Stimulated activated CD4-positive, alpha-beta T cell treated with anti-CD3 and anti-CD28 coated beads, TNF-alpha, amount 100 ng/mL, for 24 hours (primary cell): ENCODE results near the gene DNLZ.
"Not testable (repeated sequence)": the region's sequence is repeated elsewhere in the genome, so short reads cannot be mapped to it uniquely, and the experiment has no call there.

ENCODE experiments used
- DNase-seq, 3 experiments: peaks; one replicate each; pipeline ENCODE4 v3.0.0-alpha.2; 2020; ENCODE audit warnings: low read depth in 3 of 3

DNLZ gene

DNA sequence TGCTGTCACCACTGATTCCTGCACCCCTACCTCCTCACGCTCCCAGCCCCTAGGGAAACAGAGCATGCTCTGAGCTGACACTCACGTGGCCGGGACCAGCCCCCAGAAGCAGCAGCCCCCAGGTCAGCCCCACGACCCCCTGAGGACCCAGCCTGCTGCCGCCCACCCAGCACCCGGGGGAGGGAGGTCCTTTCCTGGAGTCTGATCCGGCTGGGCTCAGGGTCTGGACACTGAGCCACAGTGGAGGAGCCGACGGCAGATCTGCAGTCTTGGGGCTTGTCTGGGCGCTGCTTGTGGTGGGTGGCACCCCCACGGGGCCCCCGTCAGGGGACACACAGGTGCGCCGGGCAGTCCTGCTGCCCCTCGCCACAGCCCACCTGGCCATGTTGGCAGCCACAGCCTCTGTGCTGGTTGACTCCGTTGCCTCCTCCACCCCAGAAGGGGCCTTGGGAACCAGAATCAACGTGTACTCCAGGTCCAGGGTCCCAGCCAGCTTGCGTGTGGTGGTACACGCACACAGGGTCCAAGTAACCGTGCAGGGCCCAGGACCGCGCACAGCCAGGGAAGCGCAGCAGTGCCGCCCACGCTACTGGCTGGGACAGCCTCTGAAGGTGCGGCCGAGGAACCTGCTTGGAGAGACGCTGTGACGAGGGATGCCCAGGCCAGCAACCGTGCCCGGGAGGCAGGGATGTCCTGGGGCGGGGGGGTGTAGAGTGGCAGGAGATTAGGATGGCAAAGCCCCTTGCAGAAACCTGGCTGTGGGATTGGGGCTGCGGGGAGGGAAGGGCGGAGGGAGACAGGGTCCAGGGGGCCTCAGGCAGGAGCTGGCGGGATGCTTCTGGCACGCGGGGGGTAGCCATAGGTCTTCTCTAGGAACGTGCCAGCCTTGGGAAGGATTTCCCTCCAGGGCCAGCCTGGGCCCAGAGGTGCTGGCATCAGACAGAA lies 3.5 kb downstream of the DNLZ start:
- DNase-seq, result no peak

DNA sequence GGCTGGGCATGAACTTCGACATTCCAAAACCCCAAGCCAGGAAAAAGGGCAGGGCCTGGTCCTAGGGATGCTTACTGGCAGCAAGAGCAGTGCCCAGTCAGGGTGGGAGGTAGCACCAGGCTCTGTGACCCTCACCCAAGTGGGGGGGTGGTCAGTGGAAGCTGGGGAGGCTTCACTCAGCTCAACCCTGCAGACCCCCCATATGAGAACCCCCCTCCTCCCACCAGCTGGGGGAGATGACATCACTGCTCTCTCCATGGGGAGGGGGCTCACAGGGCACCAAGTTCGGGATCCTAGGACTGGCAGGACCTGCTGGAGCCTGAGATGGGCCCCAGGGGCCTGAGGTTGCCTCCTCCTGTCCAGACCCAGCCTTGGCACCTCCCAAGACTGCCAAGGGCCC lies 4.7 kb downstream of the DNLZ start:
- no peak for DNase-seq

DNA sequence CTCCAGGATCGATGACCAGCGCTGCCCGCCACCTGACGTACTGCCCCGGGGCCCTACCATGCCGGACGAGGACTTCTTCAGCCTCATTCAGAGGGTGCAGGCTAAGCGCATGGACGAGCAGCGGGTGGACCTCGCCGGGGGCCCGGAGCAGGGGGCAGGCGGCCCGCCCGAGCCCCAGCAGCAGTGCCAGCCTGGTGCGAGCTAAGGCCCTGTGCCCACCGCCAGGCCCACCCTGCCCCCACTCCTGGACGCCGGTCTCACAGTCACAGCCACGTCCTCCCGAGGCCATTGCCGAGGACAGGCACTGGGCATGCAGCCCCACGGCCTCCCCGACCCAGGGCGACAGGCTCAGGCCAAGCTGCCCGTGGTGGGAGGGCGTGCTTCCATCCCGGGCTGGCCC lies 5.5 kb downstream of the DNLZ start:
- DNase-seq, result no peak

GRCh38 chr9:136357202-136357725 lies 6.3 kb downstream of the DNLZ start:
- no peak for DNase-seq

DNA sequence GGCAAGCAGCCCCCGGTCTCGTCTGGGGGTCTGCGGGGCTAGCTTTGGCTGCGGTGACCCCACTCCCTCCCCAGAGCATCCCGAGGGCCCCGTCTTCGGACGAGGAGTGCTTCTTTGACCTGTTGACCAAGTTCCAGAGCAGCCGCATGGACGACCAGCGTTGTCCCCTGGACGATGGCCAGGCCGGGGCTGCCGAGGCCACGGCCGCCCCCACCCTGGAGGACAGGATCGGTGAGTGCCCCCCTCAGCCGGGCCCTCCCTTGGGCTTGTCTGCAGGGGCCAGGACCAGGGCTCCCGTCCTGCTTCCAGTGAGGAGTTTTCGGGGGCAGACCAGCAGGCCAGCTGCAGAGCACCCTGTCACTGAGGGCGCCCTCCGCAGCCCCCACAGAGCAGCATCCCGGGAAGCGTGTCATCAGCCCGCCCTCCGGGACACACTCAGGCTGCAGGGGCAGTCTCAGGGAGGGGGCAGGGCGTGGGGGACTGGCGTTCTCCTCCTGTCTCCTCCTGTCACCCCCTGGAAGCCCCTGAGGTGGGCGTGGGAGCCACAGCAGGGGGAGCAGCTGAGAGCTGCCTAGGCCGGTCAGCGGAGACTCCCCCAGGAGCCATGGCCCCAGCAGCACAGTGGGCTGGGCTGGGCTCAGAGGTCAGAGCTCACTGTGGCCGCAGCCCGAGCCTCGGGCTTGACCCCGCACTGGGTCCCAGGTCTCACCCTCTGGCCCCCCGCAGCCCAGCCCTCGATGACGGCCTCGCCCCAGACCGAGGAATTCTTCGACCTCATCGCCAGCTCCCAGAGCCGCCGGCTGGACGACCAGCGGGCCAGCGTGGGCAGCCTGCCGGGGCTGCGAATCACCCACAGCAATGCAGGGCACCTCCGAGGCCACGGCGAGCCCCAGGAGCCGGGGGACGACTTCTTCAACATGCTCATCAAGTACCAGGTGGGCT lies 7.7 kb downstream of the DNLZ start:
- no peak for DNase-seq

DNA sequence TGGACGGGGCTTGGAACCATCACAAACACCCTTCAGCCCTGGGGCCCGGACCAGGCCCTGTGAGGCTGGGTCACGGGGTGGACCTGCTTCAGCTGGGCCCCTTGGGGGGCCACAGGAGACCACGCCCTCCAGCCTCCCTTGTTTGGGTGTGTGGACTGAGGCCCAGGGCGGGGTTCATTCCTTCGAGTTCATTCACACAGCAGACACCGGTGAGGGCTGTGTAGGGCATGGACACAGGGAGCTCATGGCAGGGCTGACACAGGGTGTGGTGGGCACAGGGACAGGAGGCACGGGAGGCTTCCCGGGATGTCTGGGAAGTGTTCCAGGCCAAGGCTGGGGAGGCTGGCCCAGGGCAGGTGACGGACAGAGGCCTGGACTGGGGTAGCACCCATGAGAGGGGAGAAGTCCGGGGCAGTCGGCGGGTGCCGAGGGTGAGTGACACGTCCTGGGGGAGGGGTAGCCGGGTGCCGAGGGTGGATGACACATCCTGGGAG lies 8.9 kb downstream of the DNLZ start:
- DNase-seq, result no peak

GRCh38 chr9:136353757-136354488 lies 9.6 kb downstream of the DNLZ start:
- no peak for DNase-seq

- DNase-seq, result no peak
Observed at GRCh38 chr9:136353088-136353487, 10.5 kb downstream of the DNLZ start.

DNA sequence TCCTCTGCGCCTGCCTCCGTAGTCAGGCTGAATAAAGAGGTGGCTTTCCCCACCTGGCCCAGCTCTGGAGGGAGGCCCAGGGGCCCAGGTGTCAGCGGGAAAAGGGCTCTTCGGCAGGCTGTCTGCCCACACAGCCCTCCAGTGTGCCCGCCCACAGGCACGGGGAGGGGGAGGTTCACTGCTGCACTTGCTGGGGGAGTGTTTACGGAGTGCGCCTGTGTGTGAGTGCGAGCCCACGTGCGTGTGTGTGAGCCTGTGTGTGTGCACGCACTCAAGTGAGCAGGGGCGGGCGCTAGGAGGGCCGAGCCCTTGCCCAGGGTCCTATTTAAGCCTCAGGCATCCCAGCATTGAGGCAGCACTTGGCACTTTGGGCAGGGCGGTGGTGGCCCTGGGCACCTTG lies 10.9 kb downstream of the DNLZ start:
- DNase-seq, result no peak

DNA sequence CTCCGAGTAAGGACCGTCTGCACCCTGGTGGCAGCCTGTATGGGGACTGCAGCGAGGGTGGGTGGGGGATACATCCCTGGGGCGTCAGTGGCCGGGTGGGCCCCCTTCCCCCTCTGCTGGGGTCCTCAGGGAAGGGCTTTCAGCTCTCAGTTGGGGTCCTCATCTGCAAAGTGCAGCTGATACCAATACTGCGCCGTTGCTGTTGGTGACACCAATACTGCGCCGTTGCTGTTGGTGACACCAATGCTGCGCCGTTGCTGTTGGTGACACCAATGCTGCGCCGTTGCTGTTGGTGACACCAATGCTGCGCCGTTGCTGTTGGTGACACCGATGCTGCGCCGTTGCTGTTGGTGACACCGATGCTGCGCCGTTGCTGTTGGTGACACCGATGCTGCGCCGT lies 11.7 kb downstream of the DNLZ start:
- DNase-seq, result not testable (repeated sequence)

DNA sequence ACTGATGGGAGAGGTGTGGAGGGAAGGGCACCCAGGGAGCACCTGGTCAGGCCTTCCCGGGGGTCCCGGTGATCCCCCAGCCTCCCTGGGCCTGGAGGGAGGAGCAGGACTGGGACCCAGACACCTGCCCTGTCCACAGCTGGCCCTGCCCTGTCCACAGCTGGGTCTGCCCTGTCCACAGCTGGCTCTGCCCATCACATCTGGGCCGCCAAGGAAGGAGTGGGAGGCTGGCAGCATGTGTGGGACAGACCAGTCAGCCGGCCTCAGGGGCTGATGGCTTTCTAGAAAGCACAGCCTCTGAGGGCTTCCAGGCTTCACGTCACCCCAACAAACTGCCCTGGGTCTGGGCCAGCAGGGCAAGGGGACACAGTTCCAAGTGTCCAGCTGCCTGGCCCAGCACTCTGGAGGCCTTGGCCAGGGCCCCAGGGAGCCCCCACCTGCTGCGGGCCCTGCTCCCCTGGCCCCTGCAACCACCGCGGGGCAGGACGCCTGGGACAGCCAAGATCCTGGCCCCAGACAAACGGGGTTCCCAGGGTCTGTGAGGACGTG lies 12.2 kb downstream of the DNLZ start:
- DNase-seq, result no peak

DNA sequence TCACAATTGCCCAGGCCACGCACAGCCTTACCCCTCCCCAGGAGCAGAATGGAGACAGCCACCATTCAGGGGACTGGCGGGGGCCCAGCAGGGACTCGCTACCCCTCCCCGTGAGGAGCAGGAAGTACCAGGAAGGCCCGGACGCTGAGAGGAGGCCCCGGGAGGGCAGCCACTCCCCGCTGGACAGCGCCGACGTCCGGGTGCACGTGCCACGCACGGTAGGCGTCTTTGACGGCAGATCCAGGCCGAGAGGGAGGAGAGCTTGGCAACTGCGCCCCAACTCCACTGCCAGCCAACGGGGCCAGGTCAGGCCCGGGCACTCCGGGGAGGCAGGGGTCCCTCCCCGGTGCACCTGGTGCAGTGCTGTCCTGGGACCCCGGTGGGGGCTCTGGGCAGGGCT lies 14.0 kb downstream of the DNLZ start:
- no peak for DNase-seq

- DNase-seq, result no peak
Observed at GRCh38 chr9:136348691-136349090, 14.9 kb downstream of the DNLZ start.

GRCh38 chr9:136347472-136348256 lies 15.9 kb downstream of the DNLZ start:
- DNase-seq, result no peak

DNA sequence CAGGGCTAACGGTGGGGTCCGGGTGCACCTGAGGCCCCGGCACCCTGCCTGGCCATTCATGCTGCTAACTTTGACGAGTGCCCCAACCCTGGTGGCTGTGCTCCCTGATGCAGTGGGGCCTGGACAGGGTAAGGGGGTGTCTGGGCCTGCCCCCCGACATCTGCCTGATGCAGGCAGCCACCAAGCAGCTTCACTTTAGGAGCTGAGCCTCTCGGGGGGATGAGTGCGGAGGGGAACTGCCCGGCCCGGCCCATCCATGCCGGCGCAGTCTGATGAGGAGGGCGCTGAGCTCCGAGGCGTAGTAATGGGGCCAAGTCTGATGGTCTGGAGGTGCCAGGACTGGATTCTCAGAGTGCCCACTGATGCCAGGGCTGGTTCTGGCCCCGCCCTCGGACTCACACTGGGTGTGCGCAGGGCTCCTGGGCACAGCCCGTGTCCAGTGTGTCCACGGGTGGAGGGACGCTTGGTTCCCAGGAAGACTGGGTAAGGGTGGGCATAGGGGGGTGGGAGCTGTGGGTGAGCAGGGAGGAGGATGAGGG lies 16.5 kb downstream of the DNLZ start:
- DNase-seq, result no peak

- no peak for DNase-seq
Observed at GRCh38 chr9:136346157-136346481, 17.4 kb downstream of the DNLZ start.

GRCh38 chr9:136345281-136346156 lies 18.0 kb downstream of the DNLZ start:
- no peak for DNase-seq

DNA sequence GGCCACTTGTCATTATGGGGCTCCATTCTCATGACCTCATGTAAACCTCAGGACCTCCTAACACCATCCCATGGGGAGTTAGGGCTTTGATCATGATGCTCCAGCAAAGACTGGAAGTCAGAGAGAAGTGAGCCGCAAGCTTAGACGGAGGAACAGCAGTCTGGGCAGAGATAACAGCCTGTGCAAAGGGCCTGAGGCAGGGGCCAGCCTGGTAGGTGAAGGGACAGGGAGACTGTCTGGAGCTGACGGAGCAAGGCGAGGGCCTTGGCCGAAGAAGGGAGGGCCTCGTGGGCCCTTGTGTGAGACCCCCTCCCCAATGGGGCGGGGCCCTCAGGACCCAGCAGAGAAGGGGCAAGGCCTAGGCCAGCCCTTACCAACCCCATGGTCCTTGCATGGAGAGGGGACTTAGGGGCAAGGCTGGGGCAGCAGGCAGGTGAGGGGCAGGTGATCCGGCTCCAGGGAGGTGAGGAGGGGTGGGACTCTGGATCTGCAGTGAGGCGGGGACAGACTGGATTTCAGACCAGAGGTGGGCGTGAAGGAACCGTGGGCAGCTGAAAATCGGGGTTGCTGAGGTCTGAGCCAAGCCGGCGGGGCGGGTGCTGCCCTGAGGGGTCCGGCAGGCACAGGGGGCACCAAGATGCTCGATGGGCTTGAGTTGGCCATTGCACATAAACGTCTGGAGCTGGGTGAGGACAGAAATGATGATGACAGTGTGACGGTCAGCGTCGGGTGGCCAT lies 18.8 kb downstream of the DNLZ start:
- DNase-seq, result no peak

- DNase-seq, result no peak
Observed at GRCh38 chr9:136343884-136344269, 19.7 kb downstream of the DNLZ start.
